Activated CD4-positive, alpha-beta T cell treated with anti-CD3 and anti-CD28 coated beads, Interleukin-2, amount 50 U/mL, for 4 hours (primary cell): ENCODE data around the gene APMAP.

ENCODE experiments used
- DNase-seq, 2 experiments: peaks; one replicate each; pipeline ENCODE4 v3.0.0-alpha.2; 2020

The APMAP gene

DNA sequence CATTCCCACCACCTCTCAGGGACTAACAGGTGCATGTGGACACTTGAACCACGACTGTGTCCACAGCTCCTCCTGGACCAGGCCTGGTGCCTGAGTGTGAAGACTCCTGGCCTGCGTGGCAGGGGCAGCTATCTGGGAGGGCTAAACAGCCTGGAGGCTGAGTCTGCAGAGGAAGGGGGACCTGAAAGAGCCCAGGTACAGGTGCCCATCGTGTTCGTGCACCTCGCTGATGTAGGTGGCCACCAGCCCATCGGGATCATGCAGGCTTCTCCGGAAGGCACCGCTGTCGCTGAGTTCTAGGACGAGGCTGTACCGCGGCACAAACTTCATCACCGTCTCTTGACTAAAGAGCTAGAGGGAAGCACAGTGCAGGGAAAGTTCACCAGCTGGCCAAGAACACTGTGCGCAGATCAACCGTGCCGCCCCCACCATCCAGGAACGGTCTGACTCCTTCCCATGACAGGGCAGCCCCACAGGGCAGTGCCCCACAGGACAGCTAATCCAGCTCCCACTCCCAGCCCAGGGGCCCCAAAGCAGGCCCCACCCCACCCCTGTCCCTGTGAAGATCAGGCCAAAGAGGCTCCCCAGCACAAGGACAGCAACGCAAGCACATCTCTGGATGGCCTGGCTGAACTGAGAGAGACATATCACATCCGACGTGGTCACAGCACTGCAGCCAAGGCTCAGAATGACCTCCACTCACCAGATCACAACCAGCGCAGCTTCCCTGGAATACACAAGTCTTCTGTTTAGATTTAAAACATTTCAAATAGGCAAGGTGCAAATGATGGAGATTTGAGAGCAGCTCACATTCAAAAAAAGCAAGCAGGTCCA is 28.7 kb downstream of the APMAP start:
- no peak for DNase-seq

DNA sequence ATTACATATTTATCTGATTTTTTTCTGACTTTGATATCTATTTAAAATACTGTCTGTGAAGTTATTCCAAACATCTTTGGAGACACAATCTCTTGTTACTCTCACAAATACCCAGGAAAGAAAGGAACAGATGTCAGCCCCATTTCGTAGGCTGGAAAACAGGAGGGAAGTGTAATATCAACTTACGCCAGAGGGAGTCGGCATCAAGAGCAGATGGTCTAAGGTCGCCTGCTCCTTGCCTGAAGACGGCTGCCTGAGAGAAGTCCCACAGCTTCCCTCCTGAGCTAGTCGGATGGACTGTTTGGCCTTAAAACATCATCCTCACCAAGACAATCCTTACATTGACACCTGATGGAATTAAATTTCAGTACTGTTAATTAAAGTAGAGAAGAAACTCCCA is 30.0 kb downstream of the APMAP start:
- no peak for DNase-seq

DNA sequence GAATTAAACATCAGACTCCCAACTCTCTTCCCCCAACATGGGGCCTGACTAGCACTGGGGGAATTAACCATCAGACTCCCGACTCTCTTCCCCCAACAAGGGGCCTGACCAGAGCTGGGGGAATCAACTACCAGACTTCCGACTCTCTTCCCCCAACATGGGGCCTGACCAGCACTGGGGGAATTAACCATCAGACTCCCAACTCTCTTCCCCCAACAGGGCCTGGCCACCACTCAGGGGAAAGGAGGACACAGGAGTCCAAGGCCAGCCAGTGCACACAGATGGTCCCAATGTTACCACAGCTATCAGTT is 30.4 kb downstream of the APMAP start:
- DNase-seq: no peak

DNA sequence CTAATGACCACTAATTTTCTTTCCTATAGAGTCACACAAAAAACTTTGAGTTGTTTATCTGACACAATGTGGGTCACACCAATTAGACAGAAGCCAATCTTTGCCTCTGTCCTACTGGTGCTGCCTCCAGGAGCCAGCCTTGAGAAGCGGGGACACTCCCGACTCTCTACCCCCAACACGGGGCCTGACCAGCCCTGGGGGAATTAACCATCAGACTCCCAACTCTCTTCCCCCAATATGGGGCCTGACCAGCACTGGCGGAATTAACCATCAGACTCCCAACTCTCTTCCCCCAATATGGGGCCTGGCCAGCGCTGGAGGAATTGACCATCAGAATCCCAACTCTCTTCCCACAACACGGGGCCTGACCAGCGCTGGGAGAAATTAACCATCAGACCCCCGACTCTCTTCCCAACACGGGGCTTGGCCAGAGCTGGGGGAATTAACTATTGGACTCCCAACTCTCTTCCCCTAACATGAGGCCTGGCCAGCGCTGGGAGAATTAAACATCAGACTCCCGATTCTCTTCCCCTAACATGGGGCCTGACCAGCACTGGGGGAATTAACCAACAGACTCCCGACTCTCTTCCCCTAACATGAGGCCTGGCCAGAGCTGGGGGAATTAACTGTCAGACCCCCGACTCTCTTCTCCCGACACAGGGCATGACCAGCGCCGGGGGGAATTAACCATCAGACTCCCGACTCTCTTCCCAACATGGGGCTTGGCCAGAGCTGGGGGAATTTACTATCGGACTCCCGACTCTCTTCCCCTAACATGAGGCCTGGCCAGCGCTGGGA is 31.0 kb downstream of the APMAP start:
- no peak for DNase-seq

DNA sequence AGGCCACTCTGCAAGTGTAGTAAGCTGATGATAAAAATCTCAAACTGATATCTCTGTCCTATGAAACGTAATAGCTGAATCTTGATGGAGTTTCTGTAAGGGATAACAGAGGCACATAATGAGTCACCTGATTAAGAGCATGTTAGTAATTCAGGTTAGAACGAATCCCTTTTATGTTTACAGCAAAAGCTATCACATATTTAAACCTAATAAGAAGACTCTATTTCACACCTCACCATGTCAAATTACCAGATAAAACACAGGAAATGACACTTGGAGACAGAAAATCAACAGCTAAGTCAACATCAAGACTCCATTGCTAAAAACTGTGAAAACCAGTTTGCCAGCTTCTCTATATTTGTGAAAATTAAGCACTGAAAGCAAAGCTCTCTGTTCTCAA is 31.7 kb downstream of the APMAP start:
- DNase-seq: no peak

- no peak for DNase-seq
These were observed 32.2 kb downstream of the APMAP start for GRCh38 chr20:24960302-24960801.

- DNase-seq: no peak
These were observed 32.8 kb downstream of the APMAP start for GRCh38 chr20:24959591-24960301.

GRCh38 chr20:24958506-24959385 is 33.8 kb downstream of the APMAP start:
- no peak for DNase-seq

DNA sequence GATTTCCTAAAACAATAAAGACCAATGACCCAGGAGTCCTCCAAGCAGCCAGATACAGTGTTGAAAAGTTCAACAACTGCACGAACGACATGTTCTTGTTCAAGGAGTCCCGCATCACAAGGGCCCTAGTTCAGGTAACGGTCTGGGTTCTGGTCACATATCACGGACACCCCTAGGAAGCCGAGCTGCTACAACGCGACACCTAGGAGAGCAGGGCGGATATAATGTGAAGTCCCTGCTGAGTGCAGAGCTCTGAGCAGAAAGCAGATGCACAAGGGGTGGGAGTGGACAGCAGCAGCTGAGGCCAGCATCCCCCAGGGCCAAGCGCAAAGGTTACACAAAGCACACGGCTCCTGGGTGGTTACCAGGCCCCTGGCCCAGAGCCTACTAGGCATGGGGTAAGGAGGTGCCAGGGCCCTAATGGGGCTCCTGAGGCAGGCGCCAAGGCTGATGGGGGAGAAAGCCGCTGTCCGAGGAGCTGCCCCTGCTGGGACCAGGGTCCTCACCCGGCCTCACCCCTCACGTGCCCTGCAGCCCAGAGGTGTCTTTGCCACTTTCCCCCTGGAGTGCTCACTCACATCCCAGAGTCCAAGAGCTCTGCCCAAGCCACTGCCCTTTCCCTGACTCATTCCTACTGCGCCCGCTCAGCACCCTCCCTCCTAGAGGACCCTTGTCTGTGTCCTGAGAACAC is 35.1 kb downstream of the APMAP start:
- no peak for DNase-seq

DNA sequence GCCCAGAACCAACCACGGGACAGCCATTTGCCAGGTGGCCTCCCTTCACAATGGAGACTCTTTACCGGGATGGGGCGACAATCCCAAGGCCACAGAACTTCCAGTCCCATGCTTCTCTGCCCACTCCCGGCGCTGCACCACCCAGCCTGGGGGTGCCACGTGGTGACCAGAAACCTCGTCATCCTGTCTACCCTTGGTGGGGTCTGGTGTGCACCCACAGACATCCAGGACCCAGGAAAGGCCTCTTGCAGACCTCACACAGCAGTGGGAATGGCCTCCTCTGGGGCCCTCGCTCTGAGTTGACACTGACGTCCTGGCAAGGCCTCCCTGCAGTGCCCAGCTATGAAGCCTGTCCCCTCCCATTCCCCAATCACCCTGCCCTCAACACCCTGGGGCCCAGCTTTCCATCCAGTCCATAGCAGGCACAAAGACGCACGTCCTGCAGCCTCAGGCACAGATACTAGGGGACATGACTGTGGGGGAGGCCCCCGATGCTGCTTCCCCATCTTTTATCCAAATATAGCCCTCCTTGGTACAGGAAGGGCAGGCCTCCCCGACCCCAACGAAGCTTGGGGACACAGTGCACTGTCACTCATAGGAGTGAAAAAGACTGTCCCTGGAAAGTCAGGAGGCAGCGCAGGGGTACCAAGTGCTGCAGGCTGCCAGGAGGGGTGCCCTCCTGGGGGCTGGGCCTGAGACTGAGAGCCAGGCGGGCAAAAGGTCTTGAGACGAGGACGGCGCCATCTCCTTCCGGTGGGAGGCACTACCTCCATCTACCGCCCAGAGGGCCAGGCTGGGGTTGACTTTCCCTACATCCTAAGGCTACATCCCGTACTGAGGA is 36.3 kb downstream of the APMAP start:
- no peak for DNase-seq

DNA sequence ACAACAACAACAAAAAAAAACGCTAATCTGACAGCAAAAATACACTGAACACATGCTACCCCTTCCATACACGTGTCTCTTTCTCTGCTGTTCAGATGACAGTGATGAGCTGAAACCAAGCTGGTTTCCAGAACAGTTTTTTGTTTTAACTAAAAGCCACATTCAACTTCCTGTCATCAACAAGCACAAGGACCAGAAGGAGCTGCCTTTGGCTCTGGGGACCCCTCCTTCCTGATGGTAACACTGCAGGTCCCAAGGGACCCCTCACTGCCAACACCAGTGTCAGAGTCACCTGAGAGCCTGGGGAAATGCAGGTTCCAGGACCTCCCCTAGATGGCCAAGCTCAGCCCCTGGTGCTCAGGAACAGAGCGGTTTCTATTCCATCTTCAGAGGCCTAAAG is 37.5 kb downstream of the APMAP start:
- DNase-seq: no peak

DNA sequence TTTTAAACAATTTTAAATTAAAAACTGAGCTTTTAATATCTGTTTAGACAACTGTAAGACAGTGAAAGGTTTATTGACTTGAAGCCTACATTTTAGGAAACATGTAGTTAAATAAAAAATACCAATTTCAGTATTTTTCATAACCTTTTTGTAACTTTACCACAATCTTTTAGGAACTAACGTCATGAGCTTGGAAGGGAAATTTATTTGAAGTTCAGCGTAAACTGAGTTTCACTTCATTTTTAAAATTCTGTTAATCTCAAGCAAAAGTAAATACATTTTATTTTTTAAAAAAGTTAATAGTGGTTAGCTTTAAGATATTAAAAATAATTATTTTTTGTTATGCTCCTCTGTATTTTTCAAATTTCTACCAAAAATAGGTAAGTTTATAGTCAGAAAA is 38.0 kb downstream of the APMAP start:
- no peak for DNase-seq

GRCh38 chr20:24954151-24954550 is 38.4 kb downstream of the APMAP start:
- DNase-seq: no peak

DNA sequence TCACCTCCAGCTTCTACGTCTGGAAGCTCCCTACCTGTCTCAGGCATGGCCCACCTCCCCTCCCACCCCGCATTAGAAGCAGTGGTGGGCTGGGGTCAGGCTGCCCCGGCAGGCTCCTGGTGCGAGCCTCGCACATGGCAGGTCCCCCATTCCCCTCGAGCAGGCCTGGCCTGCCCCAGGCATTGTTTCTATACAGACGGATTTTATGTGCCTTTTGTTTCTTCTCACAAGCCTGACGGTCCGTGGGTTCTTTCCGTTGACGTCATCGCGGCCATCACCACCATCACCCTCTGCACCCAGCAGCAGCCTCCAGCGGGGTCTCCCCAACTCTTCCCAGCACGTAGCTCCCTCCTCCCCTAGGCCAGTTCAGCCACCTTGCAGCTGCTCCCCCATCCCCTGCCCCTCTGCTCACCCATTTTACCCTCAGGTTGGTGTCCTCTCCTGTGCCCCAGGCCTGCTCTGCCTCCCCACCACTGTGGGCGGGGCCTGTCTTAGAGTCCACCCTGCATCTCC is 38.9 kb downstream of the APMAP start:
- DNase-seq: no peak

DNA sequence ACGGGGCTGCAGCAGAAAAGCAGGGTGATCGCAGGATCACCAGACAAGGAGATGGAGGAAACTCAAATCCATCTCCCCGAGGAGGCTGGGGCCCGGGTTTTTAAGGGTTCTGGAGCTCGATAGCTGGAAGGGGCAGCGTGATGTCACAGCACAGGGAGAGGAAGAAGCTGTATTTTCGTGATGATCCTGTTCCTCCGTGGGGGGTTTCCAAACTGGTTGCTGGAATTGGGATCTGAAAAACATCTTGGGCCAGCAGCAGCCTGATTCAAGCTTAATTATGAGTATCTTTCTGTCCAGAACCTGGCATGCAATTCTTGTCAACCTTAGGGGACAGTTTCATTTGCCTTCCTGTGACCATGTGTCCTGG is 39.4 kb downstream of the APMAP start:
- DNase-seq: no peak

GRCh38 chr20:24952376-24953208 is 40.0 kb downstream of the APMAP start:
- no peak for DNase-seq

GRCh38 chr20:24951536-24952083 is 40.9 kb downstream of the APMAP start:
- DNase-seq: no peak

GRCh38 chr20:24950836-24951525 is 41.6 kb downstream of the APMAP start:
- DNase-seq: no peak
